K562 (cell line): ENCODE results near the gene COG3. TPM values are rescaled to one million over a fixed set of nuclear protein-coding genes. Genes with fewer than 3 reads are reported as not detected.
A peak's percentile ranks its signal among the peaks of the same experiment; 100 is the strongest.

Source experiments
- ATAC-seq: fragments of 200-7000 bp; cut with Tn5 transposase; 3 replicates; pipeline ENCODE4 v1.9.1; 2020; ENCODE audit warnings: moderate library complexity
- BruUV-seq: library from RNA; stranded (reverse); fragments of 400-500 nt; replicated peaks from 2 replicates; lab custom pipeline; 2021; lab: Mats Ljungman, UMichigan
- CTCF ChIA-PET: fragments of 300-600 bp; formaldehyde crosslinking; extraction: SDS; loops from one replicate; lab custom pipeline; 2021; ENCODE audit warnings: low intra/inter-chr PET ratio; lab: Yijun Ruan, JAX
- POLR2A ChIA-PET: fragments of 300-600, 350-650 bp; sonication (Branson Sonifier 250); formaldehyde crosslinking; extraction: SDS; loops from one replicate; lab custom pipeline; 2021; ENCODE audit warnings: antibody characterized with exemption, inconsistent platforms; lab: Yijun Ruan, JAX
- DNase-seq, 4 experiments: peaks; one replicate each; pipeline versions ENCODE4 v3.0.0 to v3.0.0-alpha.2; 2011 to 2018; ENCODE audit warnings: low spot score in 3 of 4, mixed read lengths in 3 of 4; ENCODE audit errors: extremely low read depth in 1 of 4
- FAIRE-seq: peaks from 2 replicates; lab custom pipeline; 2011; peaks lifted over from hg19 to GRCh38; lab: Jason Lieb, UNC
- H2AFZ ChIP-seq: 2 replicates; pipeline ENCODE4 v1.6.0; 2011; ENCODE audit warnings: low read depth, low read length, control low read depth, inconsistent platforms
- H3K27ac ChIP-seq: fragments of 200-600 bp; 3 replicates; pipeline ENCODE4 v1.8.0; 2011; ENCODE audit warnings: low read depth, mild to moderate bottlenecking, control low read depth, inconsistent platforms, low read length, moderate library complexity, mixed read lengths; ENCODE audit errors: extremely low read depth
- H3K27me3 ChIP-seq, 2 experiments: fragments of 300-600 bp in 1 of 2; 2 replicates in 1 of 2; 3 replicates in 1 of 2; pipeline versions ENCODE4 v1.6.0 to v1.8.0; 2011; ENCODE audit warnings: inconsistent platforms in 2 of 2, low read length in 2 of 2, mild to moderate bottlenecking in 1 of 2, mixed read lengths in 1 of 2, moderate library complexity in 1 of 2; ENCODE audit not compliant: control insufficient read depth in 2 of 2, insufficient read depth in 2 of 2
- H3K36me3 ChIP-seq: fragments of 300-600 bp; 3 replicates; pipeline ENCODE4 v1.8.0; 2011; ENCODE audit warnings: mild to moderate bottlenecking, low read length, inconsistent platforms; ENCODE audit not compliant: control insufficient read depth, insufficient read depth
- H3K4me1 ChIP-seq, 2 experiments: fragments of 200-600 bp in 1 of 2; replicated peaks in 1 of 2; 2 replicates in 1 of 2; 3 replicates in 1 of 2; pipeline versions ENCODE4 v1.5.1 to v1.8.0; 2011; ENCODE audit warnings: inconsistent platforms in 2 of 2, low read length in 2 of 2, mild to moderate bottlenecking in 1 of 2, mixed read lengths in 1 of 2, moderate library complexity in 1 of 2; ENCODE audit not compliant: control insufficient read depth in 2 of 2, insufficient read depth in 2 of 2
- H3K4me2 ChIP-seq: 2 replicates; pipeline ENCODE4 v1.6.1; 2011; ENCODE audit warnings: low read length, control low read depth, inconsistent platforms, mixed read lengths; ENCODE audit not compliant: insufficient read depth
- H3K4me3 ChIP-seq: fragments of 200-600 bp; sonication (generic), shearing (Covaris generic); 2 replicates; pipeline ENCODE4 v1.5.1; 2016; ENCODE audit warnings: control low read depth, inconsistent platforms
- H3K79me2 ChIP-seq: fragments of 200-600 bp; 3 replicates; pipeline ENCODE4 v1.8.0; 2011; ENCODE audit warnings: low read length, inconsistent platforms; ENCODE audit not compliant: control insufficient read depth, insufficient read depth
- H3K9ac ChIP-seq, 2 experiments: 2 replicates each; pipeline versions ENCODE4 v1.6.0 to v1.6.1; 2011; ENCODE audit warnings: low read depth in 2 of 2, low read length in 2 of 2, control low read depth in 1 of 2, inconsistent platforms in 1 of 2, mild to moderate bottlenecking in 1 of 2, mixed read lengths in 1 of 2; ENCODE audit not compliant: insufficient read depth in 1 of 2
- H3K9me1 ChIP-seq: one replicate; pipeline ENCODE4 v1.6.0; 2011; ENCODE audit warnings: inconsistent platforms, mild to moderate bottlenecking, low read length, moderate library complexity; ENCODE audit not compliant: control insufficient read depth, insufficient read depth
- H3K9me3 ChIP-seq: replicated peaks from 2 replicates; pipeline ENCODE4 v1.5.1; 2011; ENCODE audit warnings: low read depth, low read length, inconsistent platforms; ENCODE audit not compliant: control insufficient read depth, insufficient read depth
- H4K20me1 ChIP-seq: replicated peaks from 2 replicates; pipeline ENCODE4 v1.6.1; 2011; ENCODE audit warnings: low read length, inconsistent platforms, mixed read lengths; ENCODE audit not compliant: control insufficient read depth, insufficient read depth
- ATF7 ChIP-seq: fragments of 450-650 bp; IDR thresholded peaks from 2 replicates; pipeline ENCODE4 v1.7.1; 2014; ENCODE audit warnings: mild to moderate bottlenecking, moderate library complexity
- BHLHE40 ChIP-seq: IDR thresholded peaks from 2 replicates; pipeline ENCODE4 v1.6.1; 2011; ENCODE audit warnings: low read length, improper control_type of control experiment
- BRD9 ChIP-seq: fragments of 450-650 bp; IDR thresholded peaks from 2 replicates; pipeline ENCODE4 v1.6.1; 2018; ENCODE audit warnings: low read depth; ENCODE audit not compliant: partially characterized antibody
- ETV1 ChIP-seq: fragments of 450-650 bp; conservative IDR thresholded peaks from 2 replicates; pipeline ENCODE4 v1.6.1; 2016; ENCODE audit warnings: missing genetic modification characterization, control low read depth, low read depth, missing compliant biosample characterization
- EZH2 ChIP-seq: IDR thresholded peaks from 2 replicates; pipeline ENCODE4 v1.6.1; 2012; ENCODE audit warnings: low read depth, mild to moderate bottlenecking, inconsistent platforms, low read length, borderline replicate concordance
- HNRNPLL ChIP-seq: fragments of 200-400 bp; formaldehyde crosslinking; IDR thresholded peaks from 2 replicates; pipeline ENCODE4 v1.6.1; 2017; ENCODE audit warnings: low read length, low read depth, mild to moderate bottlenecking; ENCODE audit not compliant: poor library complexity, severe bottlenecking
- MCM2 ChIP-seq: fragments of 450-650 bp; IDR thresholded peaks from 2 replicates; pipeline ENCODE4 v1.6.1; 2017; ENCODE audit warnings: low read depth, mild to moderate bottlenecking
- MED1 ChIP-seq: sonication (generic); formaldehyde crosslinking; IDR thresholded peaks from 2 replicates; pipeline ENCODE4 v1.8.1; 2023; ENCODE audit warnings: missing genetic modification reagents, borderline replicate concordance
- MYNN ChIP-seq, 2 experiments: sonication (generic); formaldehyde crosslinking in 1 of 2; IDR thresholded peaks; 2 replicates each; pipeline versions ENCODE4 v1.5.0 to v1.6.1; 2016 to 2020; ENCODE audit warnings: antibody characterized with exemption in 1 of 2, missing genetic modification reagents in 1 of 2
- PHB2 ChIP-seq: fragments of 450-650 bp; IDR thresholded peaks from 2 replicates; pipeline ENCODE4 v1.6.1; 2017; ENCODE audit warnings: low read depth
- PHF20 ChIP-seq: fragments of 450-650 bp; IDR thresholded peaks from 2 replicates; pipeline ENCODE4 v1.6.1; 2018; ENCODE audit not compliant: partially characterized antibody
- TAF9B ChIP-seq: fragments of 450-650 bp; IDR thresholded peaks from 2 replicates; pipeline ENCODE4 v1.6.1; 2018; ENCODE audit warnings: mild to moderate bottlenecking; ENCODE audit not compliant: partially characterized antibody
- XRCC4 ChIP-seq: IDR thresholded peaks from one replicate; pipeline ENCODE4 v1.6.1; 2011; ENCODE audit not compliant: insufficient read depth, insufficient read length; ENCODE audit errors: extremely low read depth
- ZBTB8A ChIP-seq: fragments of 450-650 bp; IDR thresholded peaks from 2 replicates; pipeline ENCODE4 v1.6.1; 2018; ENCODE audit warnings: mild to moderate bottlenecking, moderate library complexity; ENCODE audit not compliant: partially characterized antibody
- WGBS: fragments of 100-300 bp; shearing (Covaris generic); methylation state at CpG from one replicate; pipeline ENCODE4 v1.1.6; 2016; ENCODE audit warnings: low coverage, mixed read lengths; ENCODE audit not compliant: insufficient coverage; ENCODE audit errors: missing lambda C conversion rate; 5-methylcytosine and 5-hydroxymethylcytosine counted together
- in situ Hi-C: fragments of 300-500 bp; cut with MboI; formaldehyde crosslinking; loops from 4 replicates; pipeline ENCODE4 v1.15.0; 2018; ENCODE audit warnings: inconsistent platforms, mixed read lengths
- intact Hi-C: fragments of 100-400 bp; cut with micrococcal nuclease; formaldehyde crosslinking; loops from 2 replicates; pipeline ENCODE4 v1.14.2; 2022
- polyA plus RNA-seq, 8 experiments: library from polyadenylated mRNA; depleted of rRNA in 4 of 8; stranded (reverse) in 5 of 8; unstranded in 3 of 8; fragments of >200 nt; fragmentation: Nextera tagmentation in 2 of 8; fragmentation: Illumina TruSeq in 1 of 8; extraction: Ambion mirVana in 2 of 8; extraction: Trizol in 1 of 8; gene quantifications; 2 replicates each; pipeline versions ENCODE4 v1.2.1 to v1.2.3, GENCODE V29; 2011 to 2014; ENCODE audit warnings: inconsistent platforms in 1 of 8, missing spikeins in 1 of 8
- total RNA-seq, 7 experiments: library from RNA; depleted of rRNA in 6 of 7; stranded (reverse); fragments of >200 nt in 6 of 7; fragmentation: Illumina TruSeq in 2 of 7; extraction: Trizol in 2 of 7; gene quantifications; 2 replicates each; pipeline versions ENCODE4 v1.2.1 to v1.2.3, GENCODE V29; 2011 to 2021; ENCODE audit warnings: low replicate concordance in 1 of 7
- TF ChIP-seq, protein P1 (sequence below): fragments of 250-450 bp; sonication (Bioruptor Pico); IDR thresholded peaks from 2 replicates; pipeline ENCODE4 v1.4.0; 2020; ENCODE audit warnings: mild to moderate bottlenecking

The COG3 gene
- total and polyA plus RNA-seq, 9 of the 15 experiments (the other 6 are each of a cell fraction or from before 2014, with no cell fraction given), result 3.9 to 22.9 (median 14.5) TPM

DNA sequence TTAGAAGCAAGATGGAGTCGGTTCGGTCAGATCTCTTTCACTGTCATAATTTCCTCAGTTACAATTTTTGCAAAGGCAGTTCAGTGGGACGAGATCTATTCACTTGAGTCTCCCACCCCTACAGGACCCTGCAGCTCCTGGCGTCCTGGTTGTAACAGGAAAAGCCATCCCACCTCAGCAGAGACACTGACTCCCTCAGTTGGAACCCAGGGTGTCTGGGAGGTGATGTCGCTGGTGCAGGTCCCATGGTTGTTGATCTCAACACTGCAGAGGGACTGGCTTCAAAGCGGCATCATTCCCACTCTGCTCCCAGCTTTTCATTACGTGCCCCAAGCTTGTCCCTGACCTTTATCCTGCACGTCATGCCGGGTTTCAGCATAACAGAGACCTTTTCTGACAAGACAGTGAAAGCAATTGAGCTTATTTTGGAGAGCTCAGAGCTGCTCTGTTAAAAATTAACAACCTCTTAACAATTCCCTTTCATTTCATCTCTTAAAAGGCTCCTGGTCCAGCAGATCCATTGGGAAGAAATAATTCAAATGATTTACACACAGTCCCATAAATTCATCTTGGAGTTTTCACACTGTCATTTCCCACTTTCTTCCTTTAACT is 17.6 kb upstream of the COG3 start:
- Histone ChIP-seq H3K4me2 (no peak overlapping the region), H4K20me1 (no peaks in the 10 kb centered on the region), H3K36me3 (no peaks in the 10 kb centered on the region), H3K4me3 (no peak overlapping the region), H3K27me3 (peaks cover 2 to 11% of the 10 kb centered on the region in 2 experiments), H3K79me2 (no peaks in the 10 kb centered on the region), H3K9me1 (no peaks in the 10 kb centered on the region), H3K4me1 (no peaks in the 10 kb centered on the region; a peak in 2 of 5 replicates), H3K9ac (no peak overlapping the region), H3K9me3 (no peaks in the 10 kb centered on the region), H2AFZ (0 out of 2 replicates have a peak overlapping the region, but pooled peaks have one; percentile 26), H3K27ac (no peak overlapping the region)
- no TSS peak for BruUV-seq
- FAIRE-seq, result no peak
- TF ChIP-seq BRD9 (no peak), MYNN (IDR thresholded peaks at IDR 0.05) (no peak), MYNN (CRISPR knock-in tag; IDR thresholded peaks at IDR 0.05) (no peak), PHB2 (no peak)
- ChIA-PET CTCF (no interaction called here), POLR2A (interaction anchor here (0.8 to 1.2 kb wide), 3 partner anchors 17 to 39 kb away, joined by 3 to 4 read pairs (median 4); partner anchors contain the start of gene COG3)
- intact Hi-C loops, result no loop called here
- no peak for DNase-seq
- no peak for ATAC-seq
- WGBS, result 1% methylated on average over 9 of the region's 9 CpGs
- in situ Hi-C loops, result no loop called here

DNA sequence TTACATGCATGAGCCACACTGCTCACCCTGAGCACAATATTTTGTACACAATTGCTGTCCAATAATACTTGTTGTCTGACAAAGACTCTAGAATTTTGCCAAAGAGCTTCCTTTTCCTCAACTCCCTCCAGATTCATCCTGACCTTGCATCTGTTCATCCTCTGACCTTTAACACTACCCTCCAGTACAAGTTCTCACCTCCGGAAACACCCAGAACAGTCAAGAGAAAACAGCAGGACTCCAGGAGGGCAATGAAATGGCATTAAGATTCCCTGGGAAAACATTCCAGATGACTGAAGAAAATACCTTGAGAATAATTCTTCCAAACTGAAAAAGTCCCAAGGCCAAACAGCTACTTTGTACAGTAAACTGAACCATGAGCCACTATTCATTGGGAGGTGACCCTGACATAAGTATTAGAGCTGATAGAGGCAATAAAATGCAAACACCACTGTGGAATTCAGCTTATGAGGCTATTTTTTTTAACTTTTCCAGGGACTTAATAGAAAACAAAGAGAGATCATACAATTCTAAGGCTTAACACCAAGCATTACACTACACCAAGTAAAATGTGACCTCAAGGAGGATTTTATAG is 15.7 kb upstream of the COG3 start:
- ChIA-PET POLR2A (interaction anchor here (1.0 to 1.9 kb wide), 2 partner anchors 9 to 12 kb away, joined by 3 to 6 read pairs; no protein-coding TSS in a partner anchor), CTCF (no interaction called here)
- WGBS, result 56% methylated on average over 1 of the region's 1 CpG
- no peak overlapping the region for H3K9ac ChIP-seq
- no peak overlapping the region for H3K4me2 ChIP-seq
- H3K79me2 ChIP-seq, result no peaks in the 10 kb centered on the region
- H3K4me1 ChIP-seq, result no peaks in the 10 kb centered on the region; a peak in 2 of 5 replicates
- no peak overlapping the region for H3K4me3 ChIP-seq
- no peaks in the 10 kb centered on the region for H3K9me3 ChIP-seq
- H2AFZ ChIP-seq, result no peak overlapping the region
- no peak for DNase-seq
- no peak for FAIRE-seq
- H3K27ac ChIP-seq, result no peak overlapping the region
- H3K36me3 ChIP-seq, result no peaks in the 10 kb centered on the region
- peaks cover 2 to 11% of the 10 kb centered on the region in 2 experiments for H3K27me3 ChIP-seq
- in situ Hi-C loops, result no loop called here
- H3K9me1 ChIP-seq, result no peaks in the 10 kb centered on the region
- no peaks in the 10 kb centered on the region for H4K20me1 ChIP-seq
- no TSS peak for BruUV-seq
- ATAC-seq, result no peak
- intact Hi-C loops, result no loop called here
- no peak for TF ChIP-seq ATF7
- no peak for TF ChIP-seq EZH2
- TF ChIP-seq, protein P1, sequence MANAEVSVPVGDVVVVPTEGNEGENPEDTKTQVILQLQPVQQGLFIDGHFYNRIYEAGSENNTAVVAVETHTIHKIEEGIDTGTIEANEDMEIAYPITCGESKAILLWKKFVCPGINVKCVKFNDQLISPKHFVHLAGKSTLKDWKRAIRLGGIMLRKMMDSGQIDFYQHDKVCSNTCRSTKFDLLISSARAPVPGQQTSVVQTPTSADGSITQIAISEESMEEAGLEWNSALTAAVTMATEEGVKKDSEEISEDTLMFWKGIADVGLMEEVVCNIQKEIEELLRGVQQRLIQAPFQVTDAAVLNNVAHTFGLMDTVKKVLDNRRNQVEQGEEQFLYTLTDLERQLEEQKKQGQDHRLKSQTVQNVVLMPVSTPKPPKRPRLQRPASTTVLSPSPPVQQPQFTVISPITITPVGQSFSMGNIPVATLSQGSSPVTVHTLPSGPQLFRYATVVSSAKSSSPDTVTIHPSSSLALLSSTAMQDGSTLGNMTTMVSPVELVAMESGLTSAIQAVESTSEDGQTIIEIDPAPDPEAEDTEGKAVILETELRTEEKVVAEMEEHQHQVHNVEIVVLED (CRISPR knock-in tag), result no peak
- TF ChIP-seq ZBTB8A, result no peak
- no peak for TF ChIP-seq BHLHE40
- no peak for TF ChIP-seq MCM2
- TF ChIP-seq MED1 (CRISPR knock-in tag), result no peak
- no peak for TF ChIP-seq PHF20
- no peak for TF ChIP-seq TAF9B
- TF ChIP-seq ETV1, result no peak
- TF ChIP-seq HNRNPLL, result no peak
- TF ChIP-seq XRCC4, result no peak
